AG04449 (cell line): ENCODE measurements around the gene MUC5B.

Experiments
- CTCF ChIA-PET: fragments of 350-600 bp; formaldehyde crosslinking; extraction: SDS; loops from one replicate; lab custom pipeline; 2021; ENCODE audit warnings: antibody characterized with exemption; lab: Yijun Ruan, JAX
- POLR2A ChIA-PET: fragments of 400-600, 350-600 bp; formaldehyde crosslinking; extraction: SDS; loops from one replicate; lab custom pipeline; 2020; ENCODE audit warnings: antibody characterized with exemption, inconsistent platforms; lab: Yijun Ruan, JAX
- DNase-seq: peaks from one replicate; pipeline ENCODE4 v3.0.0-alpha.2; 2010; ENCODE audit warnings: low read depth, low spot score
- H3K4me3 ChIP-seq: 2 replicates; pipeline ENCODE4 v1.5.1; 2011; ENCODE audit warnings: low read depth, mild to moderate bottlenecking, control low read depth, low read length
- CTCF ChIP-seq: IDR thresholded peaks from one replicate; pipeline ENCODE4 v1.5.1; 2011; ENCODE audit warnings: mild to moderate bottlenecking, moderate library complexity, low read length, control low read depth, inconsistent platforms; ENCODE audit not compliant: insufficient read depth; ENCODE audit errors: missing control alignments

The MUC5B gene

GRCh38 chr11:1276866-1277615 is 54.2 kb downstream of the MUC5B start:
- TF ChIP-seq CTCF = no peak
- ChIA-PET POLR2A (no interaction called here), CTCF (no interaction called here)
- no peak overlapping the region for H3K4me3 ChIP-seq
- no peak for DNase-seq

- ChIA-PET POLR2A (no interaction called here), CTCF (interaction anchor here (1.2 kb wide), 1 partner anchor 9 kb away, joined by 3 read pairs; no protein-coding TSS in a partner anchor)
- no peak overlapping the region for H3K4me3 ChIP-seq
- no peak for TF ChIP-seq CTCF
- DNase-seq = no peak
Observed at GRCh38 chr11:1277936-1278512, 55.2 kb downstream of the MUC5B start.

GRCh38 chr11:1278766-1279673 is 56.2 kb downstream of the MUC5B start:
- ChIA-PET POLR2A (no interaction called here), CTCF (interaction anchor here (1.2 kb wide), 1 partner anchor 10 kb away, joined by 3 read pairs; no protein-coding TSS in a partner anchor)
- DNase-seq = no peak
- no peak overlapping the region for H3K4me3 ChIP-seq
- no peak for TF ChIP-seq CTCF

- H3K4me3 ChIP-seq = no peak overlapping the region
- ChIA-PET POLR2A (no interaction called here), CTCF (no interaction called here)
- DNase-seq = no peak
- no peak for TF ChIP-seq CTCF
Observed at GRCh38 chr11:1279674-1280055, 56.8 kb downstream of the MUC5B start.

GRCh38 chr11:1280116-1281035 is 57.5 kb downstream of the MUC5B start:
- H3K4me3 ChIP-seq = no peak overlapping the region
- no peak for DNase-seq
- POLR2A ChIA-PET = no interaction called here
- TF ChIP-seq CTCF = no peak
- CTCF ChIA-PET = no interaction called here
